ENCODE measurements around the gene RAB40C. TPM values are rescaled to one million over a fixed set of nuclear protein-coding genes. Genes with fewer than 3 reads are reported as not detected.

RAB40C gene
- total RNA-seq, 6 experiments from 2014 or later = 10.0 to 14.1 (median 12.0) TPM

DNA sequence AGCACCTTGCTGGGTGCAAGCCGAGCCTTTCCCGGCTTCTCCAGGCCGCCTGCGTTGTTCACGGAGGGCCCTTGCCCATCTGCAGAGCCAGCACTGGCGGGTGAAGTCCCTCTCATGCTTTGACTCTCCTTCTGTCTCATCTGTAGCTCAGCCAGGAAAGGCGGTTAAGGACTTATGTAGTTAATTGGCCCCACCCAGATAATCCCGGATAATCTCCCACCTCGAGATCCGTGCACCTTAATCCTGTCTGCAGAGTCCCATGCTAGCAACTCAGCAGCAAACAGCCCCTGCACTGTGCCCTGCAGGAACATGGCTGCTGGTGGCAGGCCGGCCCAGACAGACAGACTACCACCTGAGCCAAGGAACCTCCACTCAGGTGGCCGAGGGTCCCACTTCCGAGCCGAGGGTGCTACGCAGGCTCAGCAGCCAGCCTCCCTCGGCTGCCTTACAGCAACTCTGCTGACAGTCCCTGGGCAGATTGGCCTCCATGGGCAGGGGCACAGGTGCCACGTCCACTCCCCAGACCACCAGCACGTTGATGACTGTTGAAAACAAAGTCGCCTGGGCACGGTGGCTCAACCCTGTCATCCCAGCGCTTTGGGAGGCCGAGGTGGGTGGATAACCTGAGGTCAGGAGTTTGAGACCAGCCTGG, 16.9 kb downstream of the RAB40C start:
- 90% methylated on average over 4 of the region's 22 CpGs for WGBS (ENCODE audit: insufficient coverage, low coverage, low lambda C conversion rate, missing lambda C conversion rate)
- intact Hi-C loops (cut with DNase I) = no loop called here
- Histone ChIP-seq H3K36me3 (no peaks in the 10 kb centered on the region), H3K4me1 (no peaks in the 10 kb centered on the region), H3K27ac (no peak overlapping the region), H3K9me3 (no peaks in the 10 kb centered on the region), H3K27me3 (no peaks in the 10 kb centered on the region), H3K4me3 (no peak overlapping the region)
- TF ChIP-seq POLR2A (IDR thresholded peaks at IDR 0.05) = no peak
- TF ChIP-seq, protein P1, sequence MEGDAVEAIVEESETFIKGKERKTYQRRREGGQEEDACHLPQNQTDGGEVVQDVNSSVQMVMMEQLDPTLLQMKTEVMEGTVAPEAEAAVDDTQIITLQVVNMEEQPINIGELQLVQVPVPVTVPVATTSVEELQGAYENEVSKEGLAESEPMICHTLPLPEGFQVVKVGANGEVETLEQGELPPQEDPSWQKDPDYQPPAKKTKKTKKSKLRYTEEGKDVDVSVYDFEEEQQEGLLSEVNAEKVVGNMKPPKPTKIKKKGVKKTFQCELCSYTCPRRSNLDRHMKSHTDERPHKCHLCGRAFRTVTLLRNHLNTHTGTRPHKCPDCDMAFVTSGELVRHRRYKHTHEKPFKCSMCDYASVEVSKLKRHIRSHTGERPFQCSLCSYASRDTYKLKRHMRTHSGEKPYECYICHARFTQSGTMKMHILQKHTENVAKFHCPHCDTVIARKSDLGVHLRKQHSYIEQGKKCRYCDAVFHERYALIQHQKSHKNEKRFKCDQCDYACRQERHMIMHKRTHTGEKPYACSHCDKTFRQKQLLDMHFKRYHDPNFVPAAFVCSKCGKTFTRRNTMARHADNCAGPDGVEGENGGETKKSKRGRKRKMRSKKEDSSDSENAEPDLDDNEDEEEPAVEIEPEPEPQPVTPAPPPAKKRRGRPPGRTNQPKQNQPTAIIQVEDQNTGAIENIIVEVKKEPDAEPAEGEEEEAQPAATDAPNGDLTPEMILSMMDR (IDR thresholded peaks at IDR 0.05) = no peak
- DNase-seq = no peak
- no peak for ATAC-seq

DNA sequence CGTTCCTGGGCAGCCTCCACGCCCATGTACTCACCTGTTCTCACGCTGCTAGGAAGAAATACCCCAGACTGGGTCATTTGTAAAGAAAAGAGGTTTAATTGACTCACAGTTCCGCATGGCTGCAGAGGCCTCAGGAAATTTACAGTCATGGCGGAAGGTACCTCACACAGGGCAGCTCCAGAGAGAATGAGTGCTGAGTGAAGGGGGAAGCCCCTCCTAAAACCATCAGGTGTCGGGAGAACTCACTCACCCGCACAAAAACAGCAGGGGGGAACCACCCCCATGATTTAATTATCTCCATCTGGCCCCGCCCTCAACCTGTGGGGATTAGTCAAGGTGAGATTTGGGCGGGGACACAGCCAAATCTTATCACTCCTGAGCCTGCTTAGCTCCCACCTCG, 18.2 kb downstream of the RAB40C start:
- no peak for ATAC-seq
- TF ChIP-seq, protein P1 (IDR thresholded peaks at IDR 0.05) = no peak
- TF ChIP-seq POLR2A (IDR thresholded peaks at IDR 0.05) = no peak
- H3K36me3 ChIP-seq = no peaks in the 10 kb centered on the region
- H3K27ac ChIP-seq = no peak overlapping the region
- H3K4me3 ChIP-seq = no peak overlapping the region
- H3K4me1 ChIP-seq = no peaks in the 10 kb centered on the region
- 90% methylated on average over 5 of the region's 10 CpGs for WGBS (ENCODE audit: insufficient coverage, low coverage, low lambda C conversion rate, missing lambda C conversion rate)
- DNase-seq = no peak
- no peaks in the 10 kb centered on the region for H3K9me3 ChIP-seq
- H3K27me3 ChIP-seq = no peaks in the 10 kb centered on the region
- intact Hi-C loops (cut with DNase I) = no loop called here

DNA sequence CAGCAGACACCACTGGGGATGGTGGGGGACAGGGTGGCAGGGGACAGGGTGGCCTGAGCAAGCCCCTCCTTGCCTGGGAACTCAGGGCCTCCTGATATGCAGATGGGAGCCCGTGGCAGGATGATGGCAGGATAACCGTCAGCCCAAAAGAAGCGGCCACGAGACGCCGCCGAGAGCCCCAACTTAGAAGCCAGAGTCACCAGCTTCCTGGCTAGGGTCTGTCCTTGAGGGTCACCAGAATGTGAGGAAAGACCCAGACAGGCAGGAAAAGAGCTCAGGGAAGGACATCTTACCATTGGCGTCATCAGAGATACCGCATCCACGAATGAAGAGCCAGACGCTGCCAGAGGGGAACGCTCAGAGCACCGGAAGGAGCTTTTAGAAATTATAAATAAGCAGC, 19.4 kb downstream of the RAB40C start:
- ATAC-seq (peak in 2 of 4 donors; percentile 52 to 53), DNase-seq (no peak)
- H3K4me1 ChIP-seq = no peaks in the 10 kb centered on the region
- H3K27me3 ChIP-seq = no peaks in the 10 kb centered on the region
- no peaks in the 10 kb centered on the region for H3K36me3 ChIP-seq
- WGBS (ENCODE audit: insufficient coverage, low coverage, low lambda C conversion rate, missing lambda C conversion rate) = 72% methylated on average over 7 of the region's 13 CpGs
- intact Hi-C loops (cut with DNase I) = no loop called here
- H3K4me3 ChIP-seq = no peak overlapping the region
- TF ChIP-seq POLR2A (IDR thresholded peaks at IDR 0.05) = no peak
- TF ChIP-seq, protein P1 (IDR thresholded peaks at IDR 0.05) = no peak
- no peak overlapping the region for H3K27ac ChIP-seq
- H3K9me3 ChIP-seq = no peaks in the 10 kb centered on the region

DNA sequence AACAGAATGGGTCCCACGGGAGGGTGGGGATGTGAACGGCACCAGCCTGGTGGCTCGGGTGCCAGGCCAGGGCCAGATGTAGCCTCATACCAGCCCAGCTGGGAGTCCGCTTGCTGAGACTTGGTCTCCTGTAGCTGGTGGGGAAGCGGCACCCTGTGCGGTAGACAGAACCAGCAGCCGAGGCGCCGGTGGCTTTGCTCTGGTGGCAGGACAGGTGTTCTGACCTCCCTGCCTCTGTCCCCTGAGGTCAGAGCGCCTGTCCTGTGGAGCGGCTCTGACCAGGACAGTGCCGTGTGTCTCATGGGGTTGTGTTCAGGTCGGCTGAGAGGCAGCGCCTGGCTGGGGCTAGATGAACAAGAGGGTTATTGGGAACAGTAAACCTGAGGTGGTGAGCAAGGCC, 20.1 kb downstream of the RAB40C start:
- H3K27ac ChIP-seq = no peak overlapping the region
- no CpG with 5 or more reads among the region's 14 CpGs for WGBS (ENCODE audit: insufficient coverage, low coverage, low lambda C conversion rate, missing lambda C conversion rate)
- TF ChIP-seq, protein P1 (IDR thresholded peaks at IDR 0.05) = no peak
- TF ChIP-seq POLR2A (IDR thresholded peaks at IDR 0.05) = no peak
- ATAC-seq (peak; percentile 35 to 77 (median 53)), DNase-seq (no peak)
- H3K4me1 ChIP-seq = no peaks in the 10 kb centered on the region
- no peak overlapping the region for H3K4me3 ChIP-seq
- intact Hi-C loops (cut with DNase I) = no loop called here
- H3K9me3 ChIP-seq = no peaks in the 10 kb centered on the region
- H3K36me3 ChIP-seq = no peaks in the 10 kb centered on the region
- no peaks in the 10 kb centered on the region for H3K27me3 ChIP-seq
